Astrocyte of the spinal cord (primary cell): ENCODE data around the gene TMEM154.

Source experiments
- DNase-seq: peaks from one replicate; pipeline ENCODE4 v3.0.0; 2011; ENCODE audit warnings: low read depth, low spot score
- H3K4me3 ChIP-seq: 2 replicates; pipeline ENCODE4 v1.5.1; 2011; ENCODE audit warnings: low read depth, mild to moderate bottlenecking, low read length, moderate library complexity
- in situ Hi-C: cut with HindIII; loops from 2 replicates; pipeline ENCODE4 v1.10.0; 2017; ENCODE audit warnings: low sequenced_read_pairs
- TF ChIP-seq, protein P1 (sequence below): IDR thresholded peaks from 2 replicates; pipeline ENCODE4 v1.5.1; 2012; ENCODE audit warnings: low read depth, mild to moderate bottlenecking, low read length, inconsistent platforms

TMEM154 gene

DNA sequence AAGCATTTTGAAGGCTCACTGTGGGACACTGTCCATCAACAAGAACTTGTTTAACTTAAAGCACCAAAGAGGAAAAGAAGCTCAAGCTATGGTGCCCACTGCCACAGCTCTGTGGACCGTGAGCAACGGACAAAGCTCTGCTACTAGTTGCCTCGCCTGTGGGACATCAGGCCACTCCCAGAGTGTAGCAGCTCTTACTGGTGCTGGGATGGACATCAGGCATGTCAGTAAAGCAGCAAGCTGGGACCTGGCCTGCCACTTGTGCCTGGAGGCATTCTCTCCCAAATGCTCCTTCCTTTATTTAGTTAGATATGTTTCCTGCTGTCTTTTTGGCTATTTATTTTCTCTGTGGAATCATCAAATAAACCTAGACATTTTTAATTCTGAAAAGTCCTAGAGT is 46.7 kb downstream of the TMEM154 start:
- in situ Hi-C loops = no loop called here
- DNase-seq = no peak
- TF ChIP-seq, protein P1, sequence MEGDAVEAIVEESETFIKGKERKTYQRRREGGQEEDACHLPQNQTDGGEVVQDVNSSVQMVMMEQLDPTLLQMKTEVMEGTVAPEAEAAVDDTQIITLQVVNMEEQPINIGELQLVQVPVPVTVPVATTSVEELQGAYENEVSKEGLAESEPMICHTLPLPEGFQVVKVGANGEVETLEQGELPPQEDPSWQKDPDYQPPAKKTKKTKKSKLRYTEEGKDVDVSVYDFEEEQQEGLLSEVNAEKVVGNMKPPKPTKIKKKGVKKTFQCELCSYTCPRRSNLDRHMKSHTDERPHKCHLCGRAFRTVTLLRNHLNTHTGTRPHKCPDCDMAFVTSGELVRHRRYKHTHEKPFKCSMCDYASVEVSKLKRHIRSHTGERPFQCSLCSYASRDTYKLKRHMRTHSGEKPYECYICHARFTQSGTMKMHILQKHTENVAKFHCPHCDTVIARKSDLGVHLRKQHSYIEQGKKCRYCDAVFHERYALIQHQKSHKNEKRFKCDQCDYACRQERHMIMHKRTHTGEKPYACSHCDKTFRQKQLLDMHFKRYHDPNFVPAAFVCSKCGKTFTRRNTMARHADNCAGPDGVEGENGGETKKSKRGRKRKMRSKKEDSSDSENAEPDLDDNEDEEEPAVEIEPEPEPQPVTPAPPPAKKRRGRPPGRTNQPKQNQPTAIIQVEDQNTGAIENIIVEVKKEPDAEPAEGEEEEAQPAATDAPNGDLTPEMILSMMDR = no peak
- H3K4me3 ChIP-seq = no peak overlapping the region

DNA sequence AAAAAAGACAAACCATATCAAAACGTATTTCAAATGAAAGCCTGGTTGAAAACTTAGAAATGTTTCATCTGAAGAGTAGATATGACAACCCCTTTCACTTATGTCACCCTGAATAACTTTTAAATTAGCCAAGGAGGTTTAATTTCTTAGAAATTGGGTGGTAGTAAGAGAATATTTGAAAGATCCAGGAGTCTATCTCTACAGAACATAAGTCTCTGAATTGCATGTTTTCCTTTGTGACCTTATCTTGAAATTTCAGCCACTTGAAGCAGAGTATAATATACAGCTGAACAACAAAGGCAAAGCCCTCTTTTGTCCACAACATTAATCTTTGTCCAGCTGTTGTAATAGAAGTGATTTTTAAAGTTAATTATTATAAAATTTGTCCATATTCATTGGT is 49.5 kb downstream of the TMEM154 start:
- no peak overlapping the region for H3K4me3 ChIP-seq
- DNase-seq = no peak
- TF ChIP-seq, protein P1 = no peak
- in situ Hi-C loops = no loop called here

DNA sequence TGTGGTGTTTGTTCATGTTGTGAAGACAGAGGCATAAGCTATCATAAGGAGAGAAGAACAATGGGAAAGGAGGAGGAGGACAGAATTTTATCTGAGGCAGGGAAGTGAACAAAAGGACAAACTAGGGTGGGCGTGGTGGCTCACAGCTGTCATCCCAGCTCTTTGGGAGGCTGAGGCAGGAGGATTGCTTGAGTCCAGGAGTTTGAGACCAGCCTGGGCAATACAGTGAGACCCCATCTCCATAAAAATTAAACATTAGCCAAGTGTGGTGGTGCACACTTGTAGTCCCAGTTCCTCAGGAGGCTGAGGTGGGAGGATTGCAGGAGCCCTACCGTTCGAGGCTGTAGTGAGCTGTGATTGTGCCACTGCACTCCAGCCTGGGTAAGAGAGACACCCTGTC is 49.9 kb downstream of the TMEM154 start:
- H3K4me3 ChIP-seq = no peak overlapping the region
- TF ChIP-seq, protein P1 = no peak
- in situ Hi-C loops = no loop called here
- no peak for DNase-seq

DNA sequence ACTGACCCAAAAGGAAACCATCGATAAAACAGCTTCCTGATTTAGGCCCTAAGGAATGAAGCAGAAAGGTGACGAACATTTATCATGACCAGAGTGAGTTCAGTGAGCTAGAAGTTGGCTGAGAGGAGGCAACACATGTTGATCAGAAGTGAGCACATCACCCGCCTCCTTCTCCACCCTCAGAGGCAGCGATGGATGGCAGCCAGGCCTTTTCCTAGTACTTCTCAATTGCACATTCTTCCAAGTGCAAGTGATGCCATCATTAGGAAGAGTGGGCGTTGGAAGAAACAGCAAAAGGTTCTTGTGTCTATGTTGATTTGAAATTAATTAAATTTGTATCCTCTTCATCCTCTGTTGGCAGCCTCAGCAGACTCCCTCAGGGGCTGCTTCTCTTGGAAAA is 51.7 kb downstream of the TMEM154 start:
- TF ChIP-seq, protein P1 = no peak
- H3K4me3 ChIP-seq = no peak overlapping the region
- in situ Hi-C loops = no loop called here
- DNase-seq = no peak

DNA sequence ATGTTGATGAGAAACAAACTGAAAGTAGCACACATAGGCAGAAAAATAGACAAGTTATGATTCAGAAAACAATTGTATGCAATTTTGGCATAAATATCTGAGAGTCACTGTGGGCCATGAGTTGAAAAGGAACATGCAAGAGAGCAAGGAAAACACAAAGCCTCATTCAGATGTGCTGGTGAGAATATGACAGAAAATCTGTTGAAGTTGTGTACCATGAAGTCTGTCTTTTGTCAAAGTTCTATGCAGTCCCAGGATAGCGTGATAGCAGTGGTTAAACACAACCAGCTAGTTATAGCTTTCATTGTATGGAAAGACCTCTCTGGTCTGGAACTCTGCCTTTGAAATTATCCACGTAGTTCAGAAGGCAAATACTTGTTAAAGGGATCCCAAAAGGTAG is 53.0 kb downstream of the TMEM154 start:
- no peak for DNase-seq
- TF ChIP-seq, protein P1 = no peak
- H3K4me3 ChIP-seq = no peak overlapping the region
- in situ Hi-C loops = no loop called here

DNA sequence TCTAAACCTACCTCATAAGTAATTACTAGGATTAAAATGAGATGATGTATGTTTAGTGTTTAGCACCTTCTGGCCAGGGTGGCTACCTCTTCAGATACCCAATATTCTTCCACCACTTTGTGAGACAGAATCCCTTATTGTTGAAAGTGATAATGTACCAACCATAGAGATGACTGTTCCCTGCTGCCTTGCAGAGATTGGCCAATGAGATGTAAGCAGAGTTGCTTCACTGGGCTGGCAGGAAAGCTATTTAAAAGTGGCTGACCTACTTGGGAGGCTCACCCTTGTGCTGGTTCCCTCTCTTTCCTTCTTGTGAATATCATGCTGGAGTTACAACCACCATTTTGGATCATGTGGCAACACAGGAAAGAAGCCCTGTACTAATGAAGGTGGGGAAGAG is 58.9 kb downstream of the TMEM154 start:
- DNase-seq = no peak
- no peak overlapping the region for H3K4me3 ChIP-seq
- TF ChIP-seq, protein P1 = no peak
- in situ Hi-C loops = no loop called here

DNA sequence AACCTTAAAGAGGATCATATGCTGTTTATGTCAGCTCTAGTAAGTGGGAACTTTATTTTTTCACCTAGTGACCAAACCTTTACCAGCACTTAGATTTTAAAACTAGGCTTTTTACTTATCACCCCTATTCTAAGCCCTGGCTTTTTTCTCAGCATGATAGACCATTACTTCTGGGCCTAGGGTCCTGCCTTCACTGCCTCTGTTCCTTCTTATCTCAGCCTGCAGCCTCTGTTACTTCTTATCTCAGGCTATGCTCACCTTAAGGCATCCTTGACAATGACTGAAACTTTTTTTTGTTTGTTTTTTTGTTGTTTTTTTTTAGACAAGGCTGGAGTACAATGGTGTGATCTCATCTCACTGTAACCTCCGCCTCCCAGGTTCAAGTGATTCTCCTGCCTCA is 59.6 kb downstream of the TMEM154 start:
- no peak overlapping the region for H3K4me3 ChIP-seq
- DNase-seq = no peak
- TF ChIP-seq, protein P1 = no peak
- in situ Hi-C loops = no loop called here
